Type B pancreatic cell (in vitro differentiated cells): ENCODE measurements around the gene MEIS3. TPM values are rescaled to one million over a fixed set of nuclear protein-coding genes. Genes with fewer than 3 reads are reported as not detected.

Source experiments
- DNase-seq: peaks from one replicate; pipeline ENCODE4 v3.0.0; 2021; ENCODE audit warnings: mixed read lengths; ENCODE audit not compliant: unreplicated experiment; ENCODE audit errors: extremely low spot score
- H3K27ac Mint-ChIP-seq: 2 replicates; pipeline ENCODE4 v1.8.0; 2021; ENCODE audit warnings: mild to moderate bottlenecking, mixed read lengths
- H3K27me3 Mint-ChIP-seq: 2 replicates; pipeline ENCODE4 v1.8.0; 2021; ENCODE audit warnings: mixed read lengths
- H3K36me3 Mint-ChIP-seq: 2 replicates; pipeline ENCODE4 v1.8.0; 2021; ENCODE audit warnings: mixed read lengths
- H3K4me1 Mint-ChIP-seq: one replicate; pipeline ENCODE4 v1.8.0; 2021; ENCODE audit warnings: mixed read lengths; ENCODE audit not compliant: unreplicated experiment
- H3K4me3 Mint-ChIP-seq: 2 replicates; pipeline ENCODE4 v1.8.0; 2021; ENCODE audit warnings: mild to moderate bottlenecking, mixed read lengths
- H3K9me3 Mint-ChIP-seq: 2 replicates; pipeline ENCODE4 v1.8.0; 2021; ENCODE audit warnings: mixed read lengths
- CTCF ChIP-seq: fragments of 200-600 bp; sonication (generic); conservative IDR thresholded peaks from 2 replicates; pipeline ENCODE4 v1.5.0; 2021; ENCODE audit warnings: antibody characterized with exemption, mild to moderate bottlenecking
- total RNA-seq: library from RNA; stranded (reverse); gene quantifications from 2 replicates; pipeline ENCODE4 v1.2.1, GENCODE V29; 2021; ENCODE audit warnings: low replicate concordance

Gene MEIS3
- total RNA-seq, 1 donor from 2014 or later, result 43.2 TPM

- Mint-ChIP-seq H3K4me1 (peaks cover 31% of the 10 kb centered on the region), H3K4me3 (peak overlapping the region; percentile 37), H3K36me3 (no peaks in the 10 kb centered on the region), H3K27me3 (peaks cover 64% of the 10 kb centered on the region), H3K9me3 (no peaks in the 10 kb centered on the region), H3K27ac (no peak overlapping the region)
- no peak for TF ChIP-seq CTCF
- no peak for DNase-seq
Measured at GRCh38 chr19:47423203-47423882, 4.0 kb upstream of the MEIS3 start.

- no peak for DNase-seq
- Mint-ChIP-seq H3K36me3 (no peaks in the 10 kb centered on the region), H3K27me3 (peaks cover 72% of the 10 kb centered on the region), H3K4me1 (peaks cover 35% of the 10 kb centered on the region), H3K27ac (peak overlapping the region; percentile 7), H3K9me3 (no peaks in the 10 kb centered on the region), H3K4me3 (peak overlapping the region; percentile 82)
- TF ChIP-seq CTCF, result no peak
Measured at GRCh38 chr19:47422417-47423163, 3.3 kb upstream of the MEIS3 start.

- no peak for DNase-seq
- peaks cover 74% of the 10 kb centered on the region for H3K27me3 Mint-ChIP-seq
- no peak for TF ChIP-seq CTCF
- H3K9me3 Mint-ChIP-seq, result no peaks in the 10 kb centered on the region
- peak overlapping the region; percentile 82 for H3K4me3 Mint-ChIP-seq
- H3K36me3 Mint-ChIP-seq, result no peaks in the 10 kb centered on the region
- peaks cover 38% of the 10 kb centered on the region for H3K4me1 Mint-ChIP-seq
- peak overlapping the region; percentile 65 for H3K27ac Mint-ChIP-seq
Measured at GRCh38 chr19:47421844-47422395, 2.6 kb upstream of the MEIS3 start.

- Mint-ChIP-seq H3K4me3 (peak overlapping the region; percentile 76), H3K4me1 (peaks cover 38% of the 10 kb centered on the region), H3K9me3 (no peaks in the 10 kb centered on the region), H3K27ac (peak overlapping the region; percentile 65), H3K27me3 (peaks cover 78% of the 10 kb centered on the region), H3K36me3 (no peaks in the 10 kb centered on the region)
- no peak for TF ChIP-seq CTCF
- DNase-seq, result no peak
Measured at GRCh38 chr19:47421244-47421786, 2.0 kb upstream of the MEIS3 start.

- H3K27ac Mint-ChIP-seq, result no peak overlapping the region
- peaks cover 79% of the 10 kb centered on the region for H3K27me3 Mint-ChIP-seq
- H3K36me3 Mint-ChIP-seq, result no peaks in the 10 kb centered on the region
- DNase-seq, result no peak
- peaks cover 38% of the 10 kb centered on the region for H3K4me1 Mint-ChIP-seq
- no peak for TF ChIP-seq CTCF
- H3K4me3 Mint-ChIP-seq, result no peak overlapping the region
- no peaks in the 10 kb centered on the region for H3K9me3 Mint-ChIP-seq
Measured at GRCh38 chr19:47419789-47420188, 462 bp upstream of the MEIS3 start.
